NCI-H446 treated with DMSO at 0.1 percent for 48 hours (cell line): ENCODE data around the gene ICAM5.
"Not testable (repeated sequence)": the region's sequence is repeated elsewhere in the genome, so short reads cannot be mapped to it uniquely, and the experiment has no call there.

Experiments
- DNase-seq: peaks from one replicate; lab custom pipeline; 2025; lab: John Stamatoyannopoulos, UW

The ICAM5 gene

GRCh38 chr19:10320602-10321416 lies 31.1 kb downstream of the ICAM5 start:
- no peak for DNase-seq

GRCh38 chr19:10321417-10321797 lies 31.7 kb downstream of the ICAM5 start:
- no peak for DNase-seq

- no peak for DNase-seq
These were observed 32.4 kb downstream of the ICAM5 start for GRCh38 chr19:10321874-10322835.

- DNase-seq: no peak
These were observed 36.0 kb downstream of the ICAM5 start for GRCh38 chr19:10325732-10326131.

- DNase-seq: no peak
These were observed 38.0 kb downstream of the ICAM5 start for GRCh38 chr19:10327793-10328192.

GRCh38 chr19:10328558-10329429 lies 39.0 kb downstream of the ICAM5 start:
- DNase-seq: no peak

- DNase-seq: no peak
These were observed 39.8 kb downstream of the ICAM5 start for GRCh38 chr19:10329555-10329954.

GRCh38 chr19:10332158-10332964 lies 42.6 kb downstream of the ICAM5 start:
- DNase-seq: no peak

- peak; percentile 92 for DNase-seq
These were observed 43.4 kb downstream of the ICAM5 start, which contains the start of gene RAVER1 for GRCh38 chr19:10332965-10333757. TSS of gene RAVER1 (minus strand) at chr19:10333529. CDS start at chr19:10333507, 22 bp downstream.

GRCh38 chr19:10333758-10334587 lies 44.2 kb downstream of the ICAM5 start:
- DNase-seq: no peak

- peak; percentile 2 for DNase-seq
These were observed 45.0 kb downstream of the ICAM5 start for GRCh38 chr19:10334588-10335351.

- no peak for DNase-seq
These were observed 45.7 kb downstream of the ICAM5 start for GRCh38 chr19:10335352-10335985.

- DNase-seq: not testable (repeated sequence)
These were observed 47.0 kb downstream of the ICAM5 start for GRCh38 chr19:10336725-10337124.

GRCh38 chr19:10338940-10339339 lies 49.2 kb downstream of the ICAM5 start:
- no peak for DNase-seq

GRCh38 chr19:10339380-10339960 lies 49.7 kb downstream of the ICAM5 start, which contains the start of gene ICAM3:
TSS of gene ICAM3 (minus strand) at chr19:10339624. CDS start at chr19:10339614, 10 bp downstream.
- no peak for DNase-seq

- no peak for DNase-seq
These were observed 50.2 kb downstream of the ICAM5 start for GRCh38 chr19:10339977-10340376.

- DNase-seq: no peak
These were observed 53.7 kb downstream of the ICAM5 start for GRCh38 chr19:10343495-10343894.
